ENCODE results near the gene PTTG1IP2.

- no peak for TF ChIP-seq CTCF (conservative IDR thresholded peaks at IDR 0.05; ENCODE audit: low read length)
- TF ChIP-seq EZH2phosphoT487 (IDR thresholded peaks at IDR 0.05; ENCODE audit: borderline replicate concordance, low read depth, low read length): no peak
These were observed 16.4 kb downstream of the PTTG1IP2 start for GRCh38 chr7:90485734-90486316.
